HepG2 (cell line): ENCODE results near the gene C1orf87. TPM values are rescaled to one million over a fixed set of nuclear protein-coding genes. Genes with fewer than 3 reads are reported as not detected.

Experiments used
- ATAC-seq: fragments of 200-7000 bp; cut with Tn5 transposase; 3 replicates; pipeline ENCODE4 v1.9.1; 2020; ENCODE audit warnings: mild to moderate bottlenecking, moderate library complexity
- BruUV-seq: library from RNA; stranded (reverse); fragments of 400-500 nt; replicated peaks from 2 replicates; lab custom pipeline; 2021; lab: Mats Ljungman, UMichigan
- CTCF ChIA-PET: fragments of 300-600 bp; formaldehyde crosslinking; extraction: SDS; loops from one replicate; lab custom pipeline; 2021; ENCODE audit warnings: low total read pairs, inconsistent platforms, low intra/inter-chr PET ratio; lab: Yijun Ruan, JAX
- POLR2A ChIA-PET: fragments of 350-600 bp; sonication (Branson Sonifier 250); formaldehyde crosslinking; loops from one replicate; lab custom pipeline; 2020; ENCODE audit warnings: antibody characterized with exemption, inconsistent platforms; lab: Yijun Ruan, JAX
- DNase-seq: peaks from one replicate; pipeline ENCODE4 v3.0.0-alpha.2; 2015; ENCODE audit warnings: low spot score
- FAIRE-seq: peaks from 3 replicates; lab custom pipeline; 2011; peaks lifted over from hg19 to GRCh38; lab: Jason Lieb, UNC
- H2AFZ ChIP-seq: one replicate; pipeline ENCODE4 v1.6.1; 2011; ENCODE audit warnings: low read length, inconsistent platforms
- H3K27ac ChIP-seq: fragments of 300-600 bp; 3 replicates; pipeline ENCODE4 v1.8.0; 2011; ENCODE audit warnings: mixed run types, mild to moderate bottlenecking, mixed read lengths, low read length, inconsistent platforms; ENCODE audit not compliant: insufficient read depth; ENCODE audit errors: extremely low read length
- H3K27me3 ChIP-seq, 2 experiments: fragments of 200-600 bp in 1 of 2; 2 replicates in 1 of 2; 3 replicates in 1 of 2; pipeline versions ENCODE4 v1.6.0 to v1.8.0; 2011; ENCODE audit warnings: low read length in 2 of 2, mild to moderate bottlenecking in 2 of 2, moderate library complexity in 2 of 2, inconsistent platforms in 1 of 2; ENCODE audit not compliant: insufficient read depth in 2 of 2, control insufficient read depth in 1 of 2
- H3K36me3 ChIP-seq, 2 experiments: fragments of 200-600 bp in 1 of 2; replicated peaks in 1 of 2; 2 replicates in 1 of 2; 3 replicates in 1 of 2; pipeline versions ENCODE4 v1.5.1 to v1.8.0; 2011; ENCODE audit warnings: low read length in 2 of 2, inconsistent platforms in 1 of 2; ENCODE audit not compliant: insufficient read depth in 2 of 2, control insufficient read depth in 1 of 2
- H3K4me1 ChIP-seq: 2 replicates; pipeline ENCODE4 v1.5.1; 2012; ENCODE audit warnings: low read length, inconsistent platforms; ENCODE audit not compliant: insufficient read depth
- H3K4me2 ChIP-seq: 2 replicates; pipeline ENCODE4 v1.6.0; 2011; ENCODE audit warnings: low read depth, low read length, inconsistent platforms
- H3K4me3 ChIP-seq, 3 experiments: fragments of 200-600 bp in 1 of 3; sonication (generic), shearing (Covaris generic) in 1 of 3; replicated peaks in 1 of 3; 2 replicates each; pipeline ENCODE4 v1.5.1; 2011 to 2016; ENCODE audit warnings: low read length in 3 of 3, inconsistent platforms in 2 of 3, low read depth in 2 of 3, mild to moderate bottlenecking in 2 of 3, control low read depth in 1 of 3, mixed read lengths in 1 of 3; ENCODE audit not compliant: insufficient read depth in 1 of 3
- H3K79me2 ChIP-seq: one replicate; pipeline ENCODE4 v1.6.1; 2011; ENCODE audit warnings: low read length, inconsistent platforms; ENCODE audit not compliant: insufficient read depth
- H3K9ac ChIP-seq: 2 replicates; pipeline ENCODE4 v1.6.0; 2011; ENCODE audit warnings: mild to moderate bottlenecking, low read depth, low read length, inconsistent platforms; ENCODE audit not compliant: insufficient read depth
- H3K9me3 ChIP-seq: 2 replicates; pipeline ENCODE4 v1.5.1; 2012; ENCODE audit warnings: mild to moderate bottlenecking, low read length
- H4K20me1 ChIP-seq: 2 replicates; pipeline ENCODE4 v1.6.0; 2011; ENCODE audit warnings: inconsistent platforms, mild to moderate bottlenecking, low read length, moderate library complexity; ENCODE audit not compliant: insufficient read depth
- ATM ChIP-seq: fragments of 450-650 bp; IDR thresholded peaks from 2 replicates; pipeline ENCODE4 v1.7.1; 2017; ENCODE audit warnings: mild to moderate bottlenecking, borderline replicate concordance
- KDM5B ChIP-seq: sonication (generic); formaldehyde crosslinking; IDR thresholded peaks from 2 replicates; pipeline ENCODE4 v1.4.0; 2020; ENCODE audit warnings: missing genetic modification reagents, mild to moderate bottlenecking, borderline replicate concordance
- KDM6A ChIP-seq: IDR thresholded peaks from 2 replicates; pipeline ENCODE4 v1.6.1; 2016; ENCODE audit warnings: low read depth
- MATR3 ChIP-seq: sonication (generic); formaldehyde crosslinking; IDR thresholded peaks from 2 replicates; pipeline ENCODE4 v1.4.0; 2020; ENCODE audit warnings: missing genetic modification reagents
- U2AF2 ChIP-seq: fragments of 200-400 bp; formaldehyde crosslinking; IDR thresholded peaks from 2 replicates; pipeline ENCODE4 v1.6.1; 2017; ENCODE audit warnings: low read depth, mild to moderate bottlenecking, low read length
- ZNF331 ChIP-seq: sonication (generic); formaldehyde crosslinking; IDR thresholded peaks from 2 replicates; pipeline ENCODE4 v1.4.0; 2020; ENCODE audit warnings: missing genetic modification reagents
- ZNF33B ChIP-seq: sonication (generic); formaldehyde crosslinking; IDR thresholded peaks from 2 replicates; pipeline ENCODE4 v1.5.1; 2020; ENCODE audit warnings: mild to moderate bottlenecking, missing genetic modification reagents
- ZNF790 ChIP-seq: sonication (generic); formaldehyde crosslinking; IDR thresholded peaks from 2 replicates; pipeline ENCODE4 v1.8.0; 2022; ENCODE audit warnings: missing genetic modification reagents, mild to moderate bottlenecking, borderline replicate concordance
- WGBS: methylation state at CpG from one replicate; pipeline ENCODE4 v1.1.6; 2017; ENCODE audit warnings: low lambda C conversion rate; 5-methylcytosine and 5-hydroxymethylcytosine counted together
- in situ Hi-C: cut with HindIII; loops from 2 replicates; pipeline ENCODE4 v1.10.0; 2017; ENCODE audit warnings: low pct_unique_long_range_greater_than_20kb; ENCODE audit not compliant: extremely low pct_ligation_motif_present
- intact Hi-C: fragments of 100-400 bp; cut with micrococcal nuclease; formaldehyde crosslinking; loops from one replicate; pipeline ENCODE4 v1.10.0; 2022; ENCODE audit not compliant: unreplicated experiment
- polyA plus RNA-seq, 8 experiments: library from polyadenylated mRNA; depleted of rRNA in 3 of 8; stranded (reverse) in 7 of 8; unstranded in 1 of 8; fragments of >200 nt; fragmentation: Illumina TruSeq in 4 of 8; extraction: Trizol in 4 of 8; gene quantifications; 2 replicates each; pipeline versions ENCODE4 v1.2.1 to v1.2.3, GENCODE V29; 2011 to 2016; ENCODE audit warnings: low read depth in 4 of 8, missing spikeins in 1 of 8, mixed read lengths in 1 of 8; ENCODE audit not compliant: insufficient read depth in 1 of 8
- total RNA-seq, 5 experiments: library from RNA; depleted of rRNA; stranded (reverse); fragments of >200 nt; fragmentation: Illumina TruSeq; extraction: Trizol; gene quantifications; 2 replicates each; pipeline ENCODE4 v1.2.3, GENCODE V29; 2016; ENCODE audit warnings: low read depth in 1 of 5
- TF ChIP-seq, protein P1 (sequence below): sonication (generic); formaldehyde crosslinking; conservative IDR thresholded peaks from 2 replicates; pipeline ENCODE4 v1.5.0; 2020; ENCODE audit warnings: missing genetic modification reagents
- TF ChIP-seq, protein P2 (sequence below): IDR thresholded peaks from 2 replicates; pipeline ENCODE4 v1.6.1; 2012; ENCODE audit warnings: low read depth, low read length, improper control_type of control experiment
- TF ChIP-seq, protein P3 (sequence below): sonication (generic); formaldehyde crosslinking; IDR thresholded peaks from 2 replicates; pipeline ENCODE4 v1.8.0; 2022; ENCODE audit warnings: mild to moderate bottlenecking, missing genetic modification reagents, moderate library complexity

Gene C1orf87
- total and polyA plus RNA-seq, 2 of the 13 experiments (the other 11 are each of a cell fraction or from before 2014, with no cell fraction given) = not detected

DNA sequence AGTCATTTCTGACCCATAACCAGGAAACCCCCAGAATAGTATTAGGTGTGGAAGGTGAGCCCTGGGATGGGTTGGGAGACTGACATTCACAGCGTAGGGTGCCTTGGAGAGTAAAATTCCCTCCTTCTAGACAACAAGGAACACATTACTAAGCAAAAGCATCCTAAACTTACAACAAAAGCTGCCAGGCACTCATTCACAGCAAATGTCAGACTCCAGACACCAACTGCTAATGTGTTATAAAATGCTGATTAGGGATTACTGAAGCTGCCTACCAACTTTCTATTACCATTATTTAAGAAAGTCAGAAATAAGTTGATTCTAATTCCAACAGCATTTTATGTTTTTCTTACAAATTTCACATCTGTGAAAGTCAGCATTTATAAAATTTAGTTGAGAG, 40.0 kb upstream of the C1orf87 start (continued):
- TF ChIP-seq, protein P1, sequence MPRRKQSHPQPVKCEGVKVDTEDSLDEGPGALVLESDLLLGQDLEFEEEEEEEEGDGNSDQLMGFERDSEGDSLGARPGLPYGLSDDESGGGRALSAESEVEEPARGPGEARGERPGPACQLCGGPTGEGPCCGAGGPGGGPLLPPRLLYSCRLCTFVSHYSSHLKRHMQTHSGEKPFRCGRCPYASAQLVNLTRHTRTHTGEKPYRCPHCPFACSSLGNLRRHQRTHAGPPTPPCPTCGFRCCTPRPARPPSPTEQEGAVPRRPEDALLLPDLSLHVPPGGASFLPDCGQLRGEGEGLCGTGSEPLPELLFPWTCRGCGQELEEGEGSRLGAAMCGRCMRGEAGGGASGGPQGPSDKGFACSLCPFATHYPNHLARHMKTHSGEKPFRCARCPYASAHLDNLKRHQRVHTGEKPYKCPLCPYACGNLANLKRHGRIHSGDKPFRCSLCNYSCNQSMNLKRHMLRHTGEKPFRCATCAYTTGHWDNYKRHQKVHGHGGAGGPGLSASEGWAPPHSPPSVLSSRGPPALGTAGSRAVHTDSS (CRISPR knock-in tag) = no peak
- TF ChIP-seq ATM (no peak), KDM5B (CRISPR knock-in tag) (no peak), U2AF2 (no peak)

DNA sequence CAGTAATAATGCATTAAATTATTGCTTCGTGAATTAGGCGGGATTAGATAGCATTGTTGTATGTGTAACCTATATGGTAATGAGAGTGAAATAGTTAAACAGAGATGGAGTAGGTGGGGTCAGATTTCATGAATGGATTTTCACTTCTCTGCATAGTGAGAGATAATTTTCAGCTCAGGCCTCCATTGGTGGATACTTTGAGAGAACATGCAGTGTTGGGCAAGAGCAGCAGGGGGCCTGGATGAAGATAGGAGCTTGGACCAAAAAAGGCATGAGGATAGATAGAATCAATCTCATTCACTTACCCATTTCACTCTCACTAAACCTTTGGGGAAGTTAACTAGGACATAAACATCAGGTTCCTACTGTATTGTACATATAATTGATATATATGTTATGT, 39.5 kb upstream of the C1orf87 start:
- no peaks in the 10 kb centered on the region for H3K9me3 ChIP-seq
- no peak overlapping the region for H2AFZ ChIP-seq
- H3K27ac ChIP-seq = no peak overlapping the region
- ChIA-PET CTCF (no interaction called here), POLR2A (no interaction called here)
- no peak for ATAC-seq
- no TSS peak for BruUV-seq
- no peaks in the 10 kb centered on the region; a peak in 1 of 5 replicates for H3K27me3 ChIP-seq
- TF ChIP-seq ZNF790 (CRISPR knock-in tag) (no peak), ZNF33B (CRISPR knock-in tag) (no peak), MATR3 (CRISPR knock-in tag) (no peak), ZNF331 (CRISPR knock-in tag) (no peak), KDM6A (no peak)
- TF ChIP-seq, protein P2, sequence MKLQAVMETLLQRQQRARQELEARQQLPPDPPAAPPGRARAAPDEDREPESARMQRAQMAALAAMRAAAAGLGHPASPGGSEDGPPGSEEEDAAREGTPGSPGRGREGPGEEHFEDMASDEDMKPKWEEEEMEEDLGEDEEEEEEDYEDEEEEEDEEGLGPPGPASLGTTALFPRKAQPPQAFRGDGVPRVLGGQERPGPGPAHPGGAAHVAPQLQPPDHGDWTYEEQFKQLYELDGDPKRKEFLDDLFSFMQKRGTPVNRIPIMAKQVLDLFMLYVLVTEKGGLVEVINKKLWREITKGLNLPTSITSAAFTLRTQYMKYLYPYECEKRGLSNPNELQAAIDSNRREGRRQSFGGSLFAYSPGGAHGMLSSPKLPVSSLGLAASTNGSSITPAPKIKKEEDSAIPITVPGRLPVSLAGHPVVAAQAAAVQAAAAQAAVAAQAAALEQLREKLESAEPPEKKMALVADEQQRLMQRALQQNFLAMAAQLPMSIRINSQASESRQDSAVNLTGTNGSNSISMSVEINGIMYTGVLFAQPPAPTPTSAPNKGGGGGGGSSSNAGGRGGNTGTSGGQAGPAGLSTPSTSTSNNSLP = no peak
- TF ChIP-seq, protein P3, sequence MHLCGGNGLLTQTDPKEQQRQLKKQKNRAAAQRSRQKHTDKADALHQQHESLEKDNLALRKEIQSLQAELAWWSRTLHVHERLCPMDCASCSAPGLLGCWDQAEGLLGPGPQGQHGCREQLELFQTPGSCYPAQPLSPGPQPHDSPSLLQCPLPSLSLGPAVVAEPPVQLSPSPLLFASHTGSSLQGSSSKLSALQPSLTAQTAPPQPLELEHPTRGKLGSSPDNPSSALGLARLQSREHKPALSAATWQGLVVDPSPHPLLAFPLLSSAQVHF (CRISPR knock-in tag) = no peak
- H3K4me1 ChIP-seq = no peaks in the 10 kb centered on the region
- no peaks in the 10 kb centered on the region for H3K36me3 ChIP-seq
- no peak for FAIRE-seq
- H3K4me2 ChIP-seq = no peak overlapping the region
- H3K79me2 ChIP-seq = no peaks in the 10 kb centered on the region
- intact Hi-C loops (no loop called here), in situ Hi-C loops (no loop called here)
- no peak overlapping the region for H3K9ac ChIP-seq
- H3K4me3 ChIP-seq = no peak overlapping the region
- DNase-seq = no peak
- WGBS = 18% methylated on average over 2 of the region's 2 CpGs
- no peaks in the 10 kb centered on the region for H4K20me1 ChIP-seq
